ENCODE data around the gene BLTP3B.
"Not testable (repeated sequence)": the region's sequence is repeated elsewhere in the genome, so short reads cannot be mapped to it uniquely, and the experiment has no call there.

Gene BLTP3B, protein sequence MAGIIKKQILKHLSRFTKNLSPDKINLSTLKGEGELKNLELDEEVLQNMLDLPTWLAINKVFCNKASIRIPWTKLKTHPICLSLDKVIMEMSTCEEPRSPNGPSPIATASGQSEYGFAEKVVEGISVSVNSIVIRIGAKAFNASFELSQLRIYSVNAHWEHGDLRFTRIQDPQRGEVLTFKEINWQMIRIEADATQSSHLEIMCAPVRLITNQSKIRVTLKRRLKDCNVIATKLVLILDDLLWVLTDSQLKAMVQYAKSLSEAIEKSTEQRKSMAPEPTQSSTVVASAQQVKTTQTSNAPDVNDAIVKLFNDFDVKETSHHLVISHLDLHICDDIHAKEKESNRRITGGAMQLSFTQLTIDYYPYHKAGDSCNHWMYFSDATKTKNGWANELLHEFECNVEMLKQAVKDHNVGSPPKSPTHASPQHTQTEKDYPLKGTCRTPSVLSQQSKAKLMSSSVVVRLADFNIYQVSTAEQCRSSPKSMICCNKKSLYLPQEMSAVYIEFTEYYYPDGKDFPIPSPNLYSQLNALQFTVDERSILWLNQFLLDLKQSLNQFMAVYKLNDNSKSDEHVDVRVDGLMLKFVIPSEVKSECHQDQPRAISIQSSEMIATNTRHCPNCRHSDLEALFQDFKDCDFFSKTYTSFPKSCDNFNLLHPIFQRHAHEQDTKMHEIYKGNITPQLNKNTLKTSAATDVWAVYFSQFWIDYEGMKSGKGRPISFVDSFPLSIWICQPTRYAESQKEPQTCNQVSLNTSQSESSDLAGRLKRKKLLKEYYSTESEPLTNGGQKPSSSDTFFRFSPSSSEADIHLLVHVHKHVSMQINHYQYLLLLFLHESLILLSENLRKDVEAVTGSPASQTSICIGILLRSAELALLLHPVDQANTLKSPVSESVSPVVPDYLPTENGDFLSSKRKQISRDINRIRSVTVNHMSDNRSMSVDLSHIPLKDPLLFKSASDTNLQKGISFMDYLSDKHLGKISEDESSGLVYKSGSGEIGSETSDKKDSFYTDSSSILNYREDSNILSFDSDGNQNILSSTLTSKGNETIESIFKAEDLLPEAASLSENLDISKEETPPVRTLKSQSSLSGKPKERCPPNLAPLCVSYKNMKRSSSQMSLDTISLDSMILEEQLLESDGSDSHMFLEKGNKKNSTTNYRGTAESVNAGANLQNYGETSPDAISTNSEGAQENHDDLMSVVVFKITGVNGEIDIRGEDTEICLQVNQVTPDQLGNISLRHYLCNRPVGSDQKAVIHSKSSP (N-terminal part only)

GRCh38 chr12:100142851-100143559, at the start of gene BLTP3B:
BLTP3B (minus strand) TSS chr12:100142874; CDS start chr12:100142635, 239 bp downstream.
- peak; percentile 89 to 97 for DNase-seq (ENCODE audit: low read depth in 2 of 2)

DNA sequence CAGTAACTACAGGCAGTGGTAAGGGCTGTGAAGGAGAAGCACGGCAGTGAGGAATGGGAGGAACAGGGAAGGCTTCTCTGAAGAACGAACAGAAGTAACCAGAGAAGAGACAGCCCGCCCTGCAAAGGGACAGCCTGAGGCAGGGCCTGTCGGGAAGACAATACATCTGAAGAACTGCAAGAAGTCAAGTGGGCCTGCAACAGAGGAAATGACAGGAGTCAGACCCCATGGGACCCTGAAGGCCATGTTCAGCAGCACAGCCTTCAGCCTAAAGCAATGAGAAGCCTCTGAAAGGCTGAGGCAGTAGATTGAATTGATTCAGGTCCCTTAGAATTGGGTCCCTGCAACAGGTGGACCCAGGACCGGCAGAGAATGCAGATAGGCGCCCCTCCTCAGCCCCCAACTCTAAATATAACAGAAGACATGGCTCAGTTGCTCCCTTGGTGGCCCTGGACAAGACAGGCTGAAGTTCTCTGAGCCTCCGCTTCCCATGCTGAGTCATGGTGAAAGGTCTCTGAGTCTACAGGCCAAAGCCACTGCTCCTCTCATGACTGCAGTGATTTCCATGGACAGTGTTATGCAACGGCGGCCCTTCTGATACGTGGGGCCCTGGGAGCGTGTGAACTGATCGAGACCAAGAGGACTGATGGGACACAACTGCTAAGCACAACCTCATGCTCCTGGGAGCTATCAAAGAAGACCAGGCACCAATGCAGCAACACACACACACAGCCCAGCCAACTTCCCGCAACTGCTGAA, 47.1 kb upstream of the BLTP3B start:
- no peak for DNase-seq (ENCODE audit: low read depth in 2 of 2)

DNA sequence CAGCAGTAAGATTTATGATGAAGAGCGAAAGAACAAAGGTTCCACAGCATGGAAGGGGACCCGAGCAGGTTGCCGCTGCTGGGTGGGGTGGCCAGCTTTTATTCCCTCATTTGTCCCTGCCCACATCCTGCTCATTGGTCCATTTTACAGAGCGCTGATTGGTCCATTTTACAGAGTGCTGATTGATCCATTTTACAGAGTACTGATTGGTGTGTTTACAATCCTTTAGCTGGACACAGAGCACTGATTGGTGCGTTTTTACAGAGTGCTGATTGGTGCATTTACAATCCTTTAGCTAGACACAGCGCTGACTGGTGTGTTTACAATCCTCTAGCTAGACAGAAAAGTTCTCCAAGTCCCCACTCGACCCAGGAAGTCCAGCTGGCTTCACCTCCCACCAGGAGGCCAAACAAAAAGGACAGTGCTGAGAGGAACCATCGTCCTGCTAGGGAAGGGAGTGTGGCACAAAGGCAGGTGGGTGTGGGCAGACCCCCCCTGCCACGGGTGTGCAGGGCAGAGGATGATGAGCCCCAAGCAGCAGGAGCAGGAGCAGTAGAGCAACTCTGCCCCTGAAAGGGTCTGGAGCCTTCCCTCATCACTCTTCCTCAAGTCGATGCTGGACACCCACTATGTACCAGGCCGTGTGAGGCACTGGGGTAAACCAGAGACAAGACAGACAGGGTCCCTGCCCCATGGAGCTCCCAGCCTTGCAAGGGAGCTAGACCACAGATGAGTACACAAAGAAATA, 46.4 kb upstream of the BLTP3B start:
- DNase-seq (ENCODE audit: low read depth in 2 of 2): not testable (repeated sequence)

GRCh38 chr12:100187857-100188519, 45.3 kb upstream of the BLTP3B start:
- no peak for DNase-seq (ENCODE audit: low read depth in 2 of 2)

DNA sequence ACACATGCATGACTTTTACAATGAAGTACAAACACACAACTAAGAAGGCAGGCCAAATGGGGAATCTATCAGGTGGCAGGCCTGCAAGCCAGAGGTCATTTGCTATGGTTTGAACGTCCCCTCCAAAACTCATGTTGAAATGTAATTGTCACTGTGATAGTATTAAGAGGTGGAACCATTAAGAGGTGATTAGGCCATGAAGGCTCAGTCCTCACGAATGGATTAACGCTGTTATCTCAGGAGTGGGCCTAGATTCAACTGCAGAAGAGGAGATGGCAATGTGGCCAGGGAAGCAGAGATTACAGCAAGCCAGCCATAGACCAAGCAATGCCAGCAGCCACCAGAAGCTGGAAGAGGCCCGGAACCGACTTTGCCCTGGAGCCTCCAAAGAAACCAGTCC, 44.4 kb upstream of the BLTP3B start:
- DNase-seq (ENCODE audit: low read depth in 2 of 2): no peak

- no peak for DNase-seq (ENCODE audit: low read depth in 2 of 2)
Observed at GRCh38 chr12:100186071-100186470, 43.4 kb upstream of the BLTP3B start.

DNA sequence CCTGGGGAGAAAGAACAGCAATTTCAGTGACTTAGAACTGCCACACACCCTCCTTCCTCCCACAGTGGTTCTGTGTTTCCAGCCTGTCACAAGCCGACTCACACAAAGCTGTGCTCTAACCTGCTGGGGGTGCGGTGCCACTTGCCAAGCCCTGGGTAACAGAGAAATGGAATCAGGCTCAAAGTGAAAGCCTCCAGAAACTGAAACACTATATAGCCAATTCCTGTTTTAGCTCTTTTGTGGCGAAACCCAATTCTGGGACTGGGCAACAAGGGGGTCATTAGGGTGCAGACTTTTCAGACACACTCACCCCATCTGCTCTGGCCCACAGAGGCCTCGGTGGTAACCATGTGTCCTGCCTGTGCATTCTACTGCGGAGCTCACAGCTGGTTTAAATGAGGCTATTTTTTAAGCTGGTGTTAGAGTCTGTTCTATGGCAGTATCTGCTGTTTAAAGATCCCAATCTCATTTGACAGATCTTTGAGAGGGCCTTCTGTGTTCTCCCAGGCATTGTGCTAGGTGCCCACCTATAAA, 42.8 kb upstream of the BLTP3B start:
- DNase-seq (ENCODE audit: low read depth in 2 of 2): no peak

DNA sequence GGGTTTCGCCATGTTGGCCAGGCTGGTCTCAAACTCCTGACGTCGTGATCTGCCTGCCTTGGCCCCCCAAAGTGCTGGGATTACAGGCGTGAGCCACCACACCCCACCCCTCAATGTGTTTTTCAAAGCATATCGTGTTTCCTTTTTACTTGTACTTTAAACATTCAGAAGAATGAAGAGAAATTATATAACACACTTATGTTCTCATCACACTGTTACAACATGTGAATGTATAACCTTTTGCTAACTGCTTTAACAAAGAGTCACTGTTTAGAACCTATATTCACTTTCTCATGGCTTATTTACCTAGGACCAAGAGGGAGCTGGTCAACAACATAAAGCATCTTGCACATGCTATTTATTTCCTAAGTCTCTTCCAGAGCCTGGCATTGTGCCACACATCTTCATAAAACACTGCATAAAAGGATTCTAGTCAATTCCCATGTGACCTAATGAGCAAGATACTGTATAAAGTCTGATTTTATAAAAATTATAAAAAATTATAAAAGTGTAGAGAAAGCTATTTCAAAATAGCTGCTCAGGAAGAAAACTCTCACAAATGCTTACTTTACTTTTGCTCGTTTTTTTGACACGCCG, 42.0 kb upstream of the BLTP3B start:
- DNase-seq (ENCODE audit: low read depth in 2 of 2): no peak

DNA sequence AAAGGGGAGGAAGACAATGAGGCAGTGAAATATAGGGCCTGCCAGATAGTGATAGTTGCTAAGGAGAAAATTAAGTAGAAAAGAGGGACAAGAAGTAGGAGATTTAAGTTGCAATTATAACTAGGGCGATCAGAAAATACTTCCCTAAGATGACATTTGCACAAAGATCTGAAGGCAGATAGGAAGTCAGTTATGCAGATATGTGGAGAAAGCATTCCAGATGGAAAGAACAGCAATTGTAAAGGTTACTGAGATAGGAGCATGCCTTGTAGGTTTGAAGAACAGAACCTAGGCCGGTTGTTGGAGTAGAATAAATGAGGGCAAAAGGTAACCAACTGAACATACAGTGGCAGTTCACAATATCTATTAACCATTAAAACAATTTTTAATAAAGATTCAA, 36.6 kb upstream of the BLTP3B start:
- no peak for DNase-seq (ENCODE audit: low read depth in 2 of 2)

DNA sequence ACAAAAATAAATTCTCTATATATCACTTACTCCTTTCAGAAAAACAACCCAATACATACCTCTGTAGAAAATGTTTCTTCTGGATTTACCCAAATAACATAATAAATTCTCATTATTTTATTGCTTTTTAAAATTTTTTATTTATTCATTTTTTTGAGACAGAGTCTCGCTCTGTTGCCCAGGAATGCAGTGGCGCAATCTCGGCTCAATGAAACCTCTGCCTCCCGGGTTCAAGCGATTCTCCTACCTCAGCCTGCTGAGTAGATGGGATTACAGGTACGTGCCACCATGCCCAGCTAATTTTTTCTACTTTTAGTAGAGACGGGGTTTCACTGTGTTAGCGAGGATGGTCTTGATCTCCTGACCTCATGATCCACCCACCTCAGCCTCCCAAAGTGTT, 33.8 kb upstream of the BLTP3B start:
- not testable (repeated sequence) for DNase-seq (ENCODE audit: low read depth in 2 of 2)

GRCh38 chr12:100174495-100174894, 31.8 kb upstream of the BLTP3B start:
- no peak for DNase-seq (ENCODE audit: low read depth in 2 of 2)

- DNase-seq (ENCODE audit: low read depth in 2 of 2): no peak
Observed at GRCh38 chr12:100173111-100173510, 30.4 kb upstream of the BLTP3B start.

- DNase-seq (ENCODE audit: low read depth in 2 of 2): no peak
Observed at GRCh38 chr12:100171248-100171647, 28.6 kb upstream of the BLTP3B start.

DNA sequence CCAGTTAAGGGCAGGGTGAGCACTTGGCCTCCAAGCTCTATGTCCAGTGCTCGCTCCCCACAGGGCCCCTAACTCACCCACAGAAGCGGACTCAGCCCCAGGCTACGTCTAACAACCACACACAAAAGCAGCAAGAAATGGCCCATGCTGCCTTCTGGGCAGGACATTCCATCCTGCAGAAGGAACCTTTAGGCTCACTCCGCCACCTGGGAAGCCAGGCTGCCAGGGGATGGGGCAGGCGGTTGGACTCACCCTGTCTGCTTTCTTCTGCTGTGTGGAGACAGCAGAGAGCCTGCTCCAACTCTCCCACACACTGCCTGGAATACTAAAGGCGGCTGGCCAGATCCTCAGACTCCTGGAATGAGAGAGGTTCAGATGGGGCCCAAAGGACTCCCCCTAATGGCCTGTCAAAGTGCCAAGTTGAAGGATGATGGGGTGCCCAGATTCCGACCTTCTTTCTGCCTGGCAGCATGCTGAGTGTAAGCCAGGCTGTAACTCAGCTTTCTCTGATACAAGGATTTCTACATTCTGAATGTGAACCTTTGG, 27.7 kb upstream of the BLTP3B start:
- DNase-seq (ENCODE audit: low read depth in 2 of 2): no peak

GRCh38 chr12:100169345-100169744, 26.7 kb upstream of the BLTP3B start:
- DNase-seq (ENCODE audit: low read depth in 2 of 2): no peak

DNA sequence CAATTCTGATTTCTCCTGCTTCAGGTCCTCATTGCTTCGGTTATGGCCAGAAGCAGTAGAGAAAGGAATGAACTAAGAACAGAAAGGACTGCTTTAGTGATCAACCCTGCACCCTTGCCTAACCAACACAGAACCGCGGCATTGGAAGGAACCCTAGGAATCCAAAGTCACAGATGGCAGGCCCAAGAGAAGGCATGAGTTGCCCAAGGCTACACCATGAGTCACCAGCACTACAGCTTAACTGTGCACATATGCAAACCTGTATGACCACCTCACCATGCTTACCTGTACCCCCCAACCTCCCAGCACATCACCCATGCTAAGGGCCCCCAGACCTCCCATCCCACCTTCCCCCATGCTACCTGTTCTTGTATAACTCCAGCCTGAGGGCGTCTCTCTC, 25.9 kb upstream of the BLTP3B start:
- no peak for DNase-seq (ENCODE audit: low read depth in 2 of 2)

GRCh38 chr12:100166232-100166631, 23.6 kb upstream of the BLTP3B start:
- no peak for DNase-seq (ENCODE audit: low read depth in 2 of 2)

DNA sequence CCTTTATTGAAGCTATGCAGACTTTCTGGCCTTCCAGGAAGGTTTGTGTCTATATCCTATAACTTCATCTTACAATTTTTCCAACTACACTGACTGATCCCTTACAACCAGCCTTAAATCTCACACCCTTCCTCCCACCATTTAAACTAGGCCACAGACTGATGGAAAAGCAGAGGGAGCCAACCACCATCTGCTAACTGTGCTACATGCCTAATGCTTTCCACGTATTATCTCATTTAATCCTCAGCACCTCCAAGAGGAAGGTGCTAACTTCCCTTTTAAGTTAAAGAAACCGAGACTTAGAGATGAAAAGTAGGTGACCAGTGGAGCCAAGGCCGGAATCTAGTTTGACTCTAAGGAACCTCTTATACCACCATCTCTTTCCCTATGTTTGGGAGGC, 22.7 kb upstream of the BLTP3B start:
- DNase-seq (ENCODE audit: low read depth in 2 of 2): no peak

Measured in stimulated activated CD4-positive, alpha-beta T cell treated with anti-CD3 and anti-CD28 coated beads, Interleukin-1b, Interleukin-23, amount 100 ng/mL, for 4 hours (primary cell).